Loucy (cell line): Measurements from ENCODE around the gene GNG8.

Experiments used
- H2AFZ ChIP-seq: fragments of 200-600 bp; sonication (generic); 2 replicates; pipeline ENCODE4 v1.6.0; 2016; ENCODE audit warnings: antibody characterized with exemption, mild to moderate bottlenecking, low read length, moderate library complexity
- H3F3A ChIP-seq: fragments of 200-600 bp; 2 replicates; pipeline ENCODE4 v1.6.0; 2016; ENCODE audit warnings: antibody characterized with exemption, low read depth, mild to moderate bottlenecking
- H3K27me3 ChIP-seq: fragments of 200-600 bp; sonication (generic); 2 replicates; pipeline ENCODE4 v1.6.1; 2014; ENCODE audit warnings: low read length, mild to moderate bottlenecking; ENCODE audit not compliant: insufficient read depth, poor library complexity, severe bottlenecking
- H3K36me3 ChIP-seq: fragments of 200-600 bp; sonication (generic); 2 replicates; pipeline ENCODE4 v1.6.1; 2016; ENCODE audit warnings: low read length; ENCODE audit not compliant: insufficient read depth
- H3K4me1 ChIP-seq: fragments of 200-600 bp; sonication (generic); 2 replicates; pipeline ENCODE4 v1.5.1; 2014; ENCODE audit warnings: low read length, mild to moderate bottlenecking; ENCODE audit not compliant: insufficient read depth, poor library complexity, severe bottlenecking
- H3K4me2 ChIP-seq: fragments of 200-600 bp; sonication (generic); 2 replicates; pipeline ENCODE4 v1.6.0; 2014; ENCODE audit warnings: antibody characterized with exemption, low read length, low read depth, mild to moderate bottlenecking; ENCODE audit not compliant: poor library complexity, severe bottlenecking
- H3K4me3 ChIP-seq: fragments of 200-600 bp; sonication (generic); 2 replicates; pipeline ENCODE4 v1.5.1; 2014; ENCODE audit warnings: low read length, mild to moderate bottlenecking, mixed read lengths; ENCODE audit not compliant: poor library complexity, severe bottlenecking
- H3K79me2 ChIP-seq: fragments of 200-600 bp; sonication (generic); 2 replicates; pipeline ENCODE4 v1.6.1; 2014; ENCODE audit warnings: low read length; ENCODE audit not compliant: insufficient read depth
- H3K9ac ChIP-seq: fragments of 200-600 bp; sonication (generic); 2 replicates; pipeline ENCODE4 v1.6.0; 2014; ENCODE audit warnings: mild to moderate bottlenecking, low read depth, low read length, moderate library complexity; ENCODE audit not compliant: poor library complexity, severe bottlenecking
- H3K9me2 ChIP-seq: fragments of 200-600 bp; sonication (generic); replicated peaks from 2 replicates; pipeline ENCODE4 v1.6.1; 2016; ENCODE audit warnings: low read depth, low read length, mixed read lengths
- H3K9me3 ChIP-seq: fragments of 200-600 bp; sonication (generic); 2 replicates; pipeline ENCODE4 v1.6.1; 2014; ENCODE audit warnings: mild to moderate bottlenecking, antibody characterized with exemption, low read length, low read depth; ENCODE audit not compliant: insufficient read depth
- H4K20me1 ChIP-seq: fragments of 200-600 bp; sonication (generic); 2 replicates; pipeline ENCODE4 v1.6.0; 2014; ENCODE audit warnings: antibody characterized with exemption, low read length, mild to moderate bottlenecking; ENCODE audit not compliant: insufficient read depth, poor library complexity, severe bottlenecking
- CTCF ChIP-seq: fragments of 200-600 bp; sonication (generic); conservative IDR thresholded peaks from 2 replicates; pipeline ENCODE4 v1.5.1; 2014; ENCODE audit warnings: mild to moderate bottlenecking, antibody characterized with exemption, low read length
- EZH2phosphoT487 ChIP-seq: fragments of 200-600 bp; IDR thresholded peaks from 2 replicates; pipeline ENCODE4 v1.6.1; 2018; ENCODE audit warnings: antibody characterized with exemption, mild to moderate bottlenecking, moderate library complexity, borderline replicate concordance

GNG8 gene

GRCh38 chr19:46644720-46645119, 8.7 kb upstream of the GNG8 start:
- Histone ChIP-seq H3K27me3 (no peaks in the 10 kb centered on the region), H3K4me3 (no peak overlapping the region), H3K9me2 (no peaks in the 10 kb centered on the region), H2AFZ (no peak overlapping the region), H3K9ac (no peak overlapping the region), H3F3A (no peaks in the 10 kb centered on the region), H3K4me2 (no peak overlapping the region), H3K79me2 (no peaks in the 10 kb centered on the region), H3K36me3 (no peaks in the 10 kb centered on the region), H4K20me1 (no peaks in the 10 kb centered on the region), H3K4me1 (no peaks in the 10 kb centered on the region), H3K9me3 (no peaks in the 10 kb centered on the region)
- no peak for TF ChIP-seq EZH2phosphoT487
- TF ChIP-seq CTCF: no peak

DNA sequence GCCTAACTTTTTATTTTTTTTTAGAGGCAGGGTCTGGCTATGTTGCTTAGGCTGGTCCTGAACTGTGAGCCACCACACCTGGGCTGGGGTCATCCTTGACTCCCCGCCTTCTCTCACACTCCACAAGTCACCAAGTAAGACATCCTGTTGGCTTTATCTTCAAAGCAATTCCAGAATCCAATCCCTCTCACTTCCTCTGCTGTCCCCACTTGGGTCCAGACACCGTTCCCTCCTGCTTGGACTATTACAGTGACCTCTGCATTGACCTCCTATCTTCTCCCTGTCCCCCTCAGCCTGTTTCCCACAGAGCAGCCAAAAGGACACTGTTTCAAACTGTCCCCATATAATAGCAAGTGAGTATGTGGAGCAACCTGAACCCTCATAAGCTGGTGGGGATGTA, 4.7 kb upstream of the GNG8 start:
- peaks cover 4% of the 10 kb centered on the region for H3K4me1 ChIP-seq
- no peaks in the 10 kb centered on the region for H3F3A ChIP-seq
- no peaks in the 10 kb centered on the region for H4K20me1 ChIP-seq
- H3K9ac ChIP-seq: no peak overlapping the region
- no peak overlapping the region for H3K4me3 ChIP-seq
- H3K79me2 ChIP-seq: no peaks in the 10 kb centered on the region
- H3K9me2 ChIP-seq: no peaks in the 10 kb centered on the region
- no peaks in the 10 kb centered on the region for H3K27me3 ChIP-seq
- H3K9me3 ChIP-seq: no peaks in the 10 kb centered on the region
- no peak overlapping the region for H3K4me2 ChIP-seq
- TF ChIP-seq CTCF: no peak
- no peak for TF ChIP-seq EZH2phosphoT487
- no peaks in the 10 kb centered on the region for H3K36me3 ChIP-seq
- H2AFZ ChIP-seq: no peak overlapping the region

- no peaks in the 10 kb centered on the region for H3K27me3 ChIP-seq
- no peak overlapping the region for H3K9ac ChIP-seq
- no peaks in the 10 kb centered on the region for H3K36me3 ChIP-seq
- H4K20me1 ChIP-seq: no peaks in the 10 kb centered on the region
- no peaks in the 10 kb centered on the region for H3F3A ChIP-seq
- H3K9me2 ChIP-seq: no peaks in the 10 kb centered on the region
- no peak overlapping the region for H2AFZ ChIP-seq
- H3K4me1 ChIP-seq: peaks cover 4% of the 10 kb centered on the region
- TF ChIP-seq CTCF (no peak), EZH2phosphoT487 (no peak)
- H3K4me2 ChIP-seq: peak overlapping the region; percentile 74
- no peaks in the 10 kb centered on the region for H3K79me2 ChIP-seq
- no peaks in the 10 kb centered on the region for H3K9me3 ChIP-seq
- H3K4me3 ChIP-seq: peak overlapping the region; percentile 67
Measured at GRCh38 chr19:46639358-46640182, 3.6 kb upstream of the GNG8 start.
